Measurements from ENCODE around the gene PTPN11. TPM values are rescaled to one million over a fixed set of nuclear protein-coding genes. Genes with fewer than 3 reads are reported as not detected.
A peak's percentile ranks its signal among the peaks of the same experiment; 100 is the strongest.

Gene PTPN11
- total and polyA plus RNA-seq, 2 of the 13 experiments (the other 11 are each of a cell fraction or from before 2014, with no cell fraction given), result 30.0 to 63.5 TPM

- peak; percentile 22 for TF ChIP-seq ZNF18 (CRISPR knock-in tag; IDR thresholded peaks at IDR 0.05; ENCODE audit: insufficient replicate concordance)
- no peak for TF ChIP-seq ZNF331 (CRISPR knock-in tag; IDR thresholded peaks at IDR 0.05)
- TF ChIP-seq FOXC1 (CRISPR knock-in tag; IDR thresholded peaks at IDR 0.05; ENCODE audit: borderline replicate concordance), result 0 out of 2 replicates have a peak, but pooled peaks have one; percentile 4
- no peak for TF ChIP-seq PBX3 (CRISPR knock-in tag; IDR thresholded peaks at IDR 0.05; ENCODE audit: borderline replicate concordance)
- TF ChIP-seq WIZ (CRISPR knock-in tag; IDR thresholded peaks at IDR 0.05), result no peak
- no peak for TF ChIP-seq PAF1 (CRISPR knock-in tag; IDR thresholded peaks at IDR 0.05)
- no peak for TF ChIP-seq LCORL (IDR thresholded peaks at IDR 0.05)
- 0 out of 2 replicates have a peak, but pooled peaks have one; percentile 1 for TF ChIP-seq LCORL (CRISPR knock-in tag; IDR thresholded peaks at IDR 0.05)
- TF ChIP-seq SSRP1 (CRISPR knock-in tag; IDR thresholded peaks at IDR 0.05), result no peak
- TF ChIP-seq ZNF232 (CRISPR knock-in tag; IDR thresholded peaks at IDR 0.05; ENCODE audit: borderline replicate concordance), result no peak
- 0 out of 2 replicates have a peak, but pooled peaks have one; percentile 10 for TF ChIP-seq ZNF556 (CRISPR knock-in tag; IDR thresholded peaks at IDR 0.05; ENCODE audit: borderline replicate concordance)
- no peak for TF ChIP-seq ZBTB1 (CRISPR knock-in tag; IDR thresholded peaks at IDR 0.05; ENCODE audit: borderline replicate concordance)
- no peak for TF ChIP-seq ZNF615 (CRISPR knock-in tag; IDR thresholded peaks at IDR 0.05; ENCODE audit: borderline replicate concordance)
- TF ChIP-seq TCF7 (IDR thresholded peaks at IDR 0.05; ENCODE audit: low read depth), result no peak
- no peak for TF ChIP-seq FLYWCH1 (CRISPR knock-in tag; IDR thresholded peaks at IDR 0.05)
- TF ChIP-seq ZSCAN29 (CRISPR knock-in tag; conservative IDR thresholded peaks at IDR 0.05), result 0 out of 2 replicates have a peak, but pooled peaks have one; percentile 25
- no peak for TF ChIP-seq TFE3 (CRISPR knock-in tag; IDR thresholded peaks at IDR 0.05)
- no peak for TF ChIP-seq STAT6 (CRISPR knock-in tag; IDR thresholded peaks at IDR 0.05; ENCODE audit: borderline replicate concordance)
- TF ChIP-seq RARA (CRISPR knock-in tag; IDR thresholded peaks at IDR 0.05), result no peak
- no peak for TF ChIP-seq ZNF562 (CRISPR knock-in tag; IDR thresholded peaks at IDR 0.05; ENCODE audit: borderline replicate concordance)
- 0 out of 2 replicates have a peak, but pooled peaks have one; percentile 2 for TF ChIP-seq ZNF138 (CRISPR knock-in tag; IDR thresholded peaks at IDR 0.05; ENCODE audit: low read depth)
- peak; percentile 83; the same call in 1 of the 2 replicates for TF ChIP-seq ZNF770 (CRISPR knock-in tag; IDR thresholded peaks at IDR 0.05)
- peak; percentile 54; the same call in 1 of the 2 replicates for TF ChIP-seq ZNF7 (CRISPR knock-in tag; IDR thresholded peaks at IDR 0.05)
Observed at GRCh38 chr12:112382866-112383265, 35.9 kb upstream of the PTPN11 start (continued).
